ENCODE measurements around the gene MPI.
A peak's percentile ranks its signal among the peaks of the same experiment; 100 is the strongest.

Gene MPI, protein sequence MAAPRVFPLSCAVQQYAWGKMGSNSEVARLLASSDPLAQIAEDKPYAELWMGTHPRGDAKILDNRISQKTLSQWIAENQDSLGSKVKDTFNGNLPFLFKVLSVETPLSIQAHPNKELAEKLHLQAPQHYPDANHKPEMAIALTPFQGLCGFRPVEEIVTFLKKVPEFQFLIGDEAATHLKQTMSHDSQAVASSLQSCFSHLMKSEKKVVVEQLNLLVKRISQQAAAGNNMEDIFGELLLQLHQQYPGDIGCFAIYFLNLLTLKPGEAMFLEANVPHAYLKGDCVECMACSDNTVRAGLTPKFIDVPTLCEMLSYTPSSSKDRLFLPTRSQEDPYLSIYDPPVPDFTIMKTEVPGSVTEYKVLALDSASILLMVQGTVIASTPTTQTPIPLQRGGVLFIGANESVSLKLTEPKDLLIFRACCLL

DNA sequence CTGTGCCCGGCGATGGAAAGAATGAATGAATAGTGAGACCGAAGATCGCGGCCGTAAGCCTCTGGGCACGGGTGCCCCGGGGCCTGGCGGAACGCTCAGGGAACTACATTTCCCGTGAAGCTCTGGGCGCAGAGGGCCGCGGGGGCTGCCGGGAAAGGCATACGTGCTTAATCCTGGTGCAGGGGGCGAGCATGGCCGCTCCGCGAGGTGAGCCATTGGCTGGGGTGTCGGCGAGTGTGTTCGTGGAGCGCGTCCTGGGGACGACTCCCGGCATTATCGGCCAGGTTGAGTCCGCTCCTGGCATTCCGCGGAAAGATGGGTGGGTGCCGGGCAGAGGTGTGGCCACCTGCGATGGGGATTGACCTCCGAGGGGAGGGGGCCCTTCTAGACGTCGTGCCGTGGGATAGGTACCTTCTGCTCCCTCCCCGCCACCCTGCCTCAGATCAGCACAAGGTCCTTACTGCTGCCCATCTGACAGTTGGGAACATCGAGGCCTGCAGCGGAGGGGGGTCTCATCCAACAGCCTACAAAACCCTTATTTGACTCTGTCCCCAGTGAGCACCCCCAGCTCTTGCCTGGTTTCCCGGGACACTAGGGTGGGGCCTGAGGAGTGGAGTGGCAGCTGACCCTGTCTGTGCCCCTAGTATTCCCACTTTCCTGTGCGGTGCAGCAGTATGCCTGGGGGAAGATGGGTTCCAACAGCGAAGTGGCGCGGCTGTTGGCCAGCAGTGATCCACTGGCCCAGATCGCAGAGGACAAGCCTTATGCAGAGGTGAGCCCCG is at the start of gene MPI:
MPI (plus strand) TSS at position 160 of the 782 bp plus-strand sequence; CDS start at position 192, 32 bp downstream.
- DNase-seq (ENCODE audit: low read depth in 2 of 2) = peak; percentile 77 to 88

DNA sequence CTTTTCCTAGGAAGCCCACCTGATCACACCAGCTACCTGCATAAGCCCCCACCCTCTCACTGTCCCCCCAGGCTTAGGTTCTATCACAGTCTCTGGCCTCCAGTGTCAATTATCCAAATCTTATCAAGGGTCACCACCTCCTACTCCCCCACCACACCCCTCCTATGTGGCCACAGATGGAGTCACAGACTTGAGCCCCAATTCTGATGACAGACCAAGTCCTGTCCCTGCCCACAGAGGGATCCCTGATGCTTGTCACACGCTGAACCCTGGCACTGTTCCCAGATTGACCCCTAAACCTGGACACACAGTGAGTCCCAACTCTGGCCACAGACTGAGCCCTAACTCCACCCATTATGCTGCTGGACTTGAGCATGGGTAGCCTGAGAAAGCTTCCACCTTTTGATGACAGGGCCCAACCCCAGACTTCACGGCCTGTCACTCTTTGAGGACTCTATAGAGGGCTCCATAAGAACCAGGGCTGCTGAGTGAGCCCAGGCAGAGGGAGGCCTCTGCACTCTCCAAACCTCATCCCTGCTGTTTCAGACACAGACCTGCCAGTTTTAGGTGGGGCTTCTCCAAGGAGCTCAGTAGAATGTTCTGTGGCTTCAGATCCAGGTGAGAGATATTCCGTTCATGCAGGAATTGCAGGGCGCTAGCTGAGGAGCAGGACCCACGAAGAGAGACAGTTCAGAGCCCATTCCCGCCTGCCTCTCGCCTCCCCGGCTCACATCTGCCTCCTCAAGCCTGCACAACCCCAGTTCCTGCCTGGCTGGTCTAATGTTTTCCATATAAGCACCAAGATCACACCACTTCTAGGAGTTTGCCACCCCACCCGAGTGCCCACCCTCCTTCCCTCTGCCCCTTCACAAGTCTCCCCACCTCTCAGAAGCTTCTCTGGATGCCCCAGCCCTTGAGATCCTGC is 48.7 kb upstream of the MPI start:
- no peak for DNase-seq (ENCODE audit: low read depth in 2 of 2)

DNA sequence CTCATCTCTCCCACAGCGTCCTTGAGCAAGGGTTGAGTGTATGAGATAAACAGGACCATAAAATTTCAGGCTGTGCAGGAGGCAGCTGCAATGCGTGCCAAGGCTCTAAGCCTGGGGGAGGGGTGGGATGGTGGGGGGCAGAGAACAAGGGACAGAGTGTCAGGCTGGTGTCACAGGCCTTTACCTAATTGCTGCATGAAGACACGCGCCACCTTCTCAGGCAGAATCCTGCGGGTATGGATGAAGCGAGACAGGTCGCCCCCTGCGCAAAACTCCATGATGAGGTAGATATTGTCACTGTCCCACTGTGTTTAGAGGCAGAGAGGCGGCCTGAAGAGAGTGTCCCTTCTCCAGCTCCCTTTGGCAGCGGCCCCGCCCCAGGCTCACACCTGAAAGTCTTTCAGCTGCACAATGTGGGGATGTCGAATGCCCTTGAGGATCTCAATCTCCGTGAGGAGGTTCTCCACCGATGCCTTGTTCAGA is 47.9 kb upstream of the MPI start:
- DNase-seq (ENCODE audit: low read depth in 2 of 2) = no peak

DNA sequence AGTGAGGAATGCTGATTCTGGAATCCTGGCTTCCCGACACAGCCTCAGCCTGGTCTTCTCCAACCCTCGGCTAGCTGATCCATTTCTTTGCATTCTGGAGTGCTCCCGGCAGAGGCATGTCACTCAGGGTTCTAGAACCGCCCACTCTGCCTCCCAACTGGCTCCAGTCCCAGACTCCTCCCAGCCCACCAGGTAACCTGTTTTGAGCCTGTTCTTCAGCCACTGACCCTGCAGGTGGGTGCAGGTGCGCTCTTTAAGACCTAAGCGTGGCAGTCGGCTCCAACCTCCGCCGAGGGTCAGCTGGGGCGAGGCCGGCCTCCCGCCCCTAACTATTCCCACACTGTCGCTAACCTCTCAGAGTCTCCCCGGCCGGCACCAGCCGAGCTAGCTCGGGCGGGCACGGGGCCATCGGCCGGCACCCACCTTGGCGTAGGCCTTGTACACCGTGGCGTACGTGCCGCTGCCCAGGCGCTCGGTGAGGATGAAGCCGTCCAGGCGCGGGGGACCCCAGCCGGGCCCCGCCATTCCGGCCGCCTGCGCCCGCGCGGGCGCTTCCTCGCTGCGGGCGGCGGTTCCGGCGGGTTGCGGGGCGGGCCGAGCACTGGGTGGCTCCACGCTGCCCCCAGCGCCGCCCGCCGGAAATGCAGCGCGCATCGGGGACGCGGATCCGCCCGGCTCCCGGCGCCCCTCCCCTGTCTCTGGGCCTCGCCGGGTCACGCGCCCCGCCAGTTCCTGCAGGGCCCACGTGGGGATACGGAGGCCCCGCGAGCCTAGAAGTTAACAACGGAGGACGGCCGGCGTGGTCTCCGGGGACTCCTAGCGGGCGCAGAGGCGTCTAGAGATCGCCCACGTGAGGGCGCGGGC is 47.0 kb upstream of the MPI start, which contains the start of gene ULK3:
ULK3 (minus strand) TSS at position 576 of the 864 bp plus-strand sequence; CDS start at position 525, 51 bp downstream.
- peak; percentile 90 for DNase-seq (ENCODE audit: low read depth in 2 of 2)

DNA sequence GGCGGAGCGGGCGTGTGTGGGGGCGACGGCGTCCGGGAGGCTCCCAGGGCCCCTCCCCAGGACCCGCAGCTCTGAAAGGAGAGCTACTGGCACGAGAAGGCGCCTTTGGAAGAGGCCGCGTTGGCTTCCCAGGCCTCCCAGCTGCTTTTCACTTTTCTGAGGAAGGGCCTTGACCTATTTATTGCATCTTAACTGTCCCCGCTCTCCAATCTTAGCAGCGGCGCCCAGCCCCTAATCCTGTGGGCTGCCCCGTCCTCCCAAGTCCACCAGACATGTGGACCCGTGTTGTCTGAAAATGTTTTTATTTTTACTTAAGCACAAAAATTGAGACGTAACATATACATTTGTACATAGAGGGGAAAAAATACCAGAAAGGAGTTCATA is 46.4 kb upstream of the MPI start:
- no peak for DNase-seq (ENCODE audit: low read depth in 2 of 2)

DNA sequence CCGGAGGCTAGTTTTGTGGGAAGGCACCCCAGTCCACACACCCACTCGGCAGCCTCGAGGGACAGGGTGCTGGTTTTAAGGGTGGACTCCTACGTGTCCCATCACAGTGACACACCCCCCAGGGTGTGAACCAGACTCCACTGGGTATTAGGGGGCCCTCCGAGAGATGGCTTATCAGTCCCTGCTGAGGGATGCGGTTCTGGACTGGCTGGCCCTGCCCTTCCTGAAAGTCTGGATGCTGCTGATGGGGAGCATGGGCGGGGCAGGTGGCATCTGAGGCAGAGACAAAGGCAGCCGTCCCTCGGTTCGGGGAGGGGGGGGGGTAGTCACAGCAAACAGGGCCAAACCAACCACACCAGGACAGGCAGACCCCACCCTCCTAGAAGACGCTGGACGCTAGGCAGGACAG is 45.9 kb upstream of the MPI start:
- DNase-seq (ENCODE audit: low read depth in 2 of 2) = no peak

DNA sequence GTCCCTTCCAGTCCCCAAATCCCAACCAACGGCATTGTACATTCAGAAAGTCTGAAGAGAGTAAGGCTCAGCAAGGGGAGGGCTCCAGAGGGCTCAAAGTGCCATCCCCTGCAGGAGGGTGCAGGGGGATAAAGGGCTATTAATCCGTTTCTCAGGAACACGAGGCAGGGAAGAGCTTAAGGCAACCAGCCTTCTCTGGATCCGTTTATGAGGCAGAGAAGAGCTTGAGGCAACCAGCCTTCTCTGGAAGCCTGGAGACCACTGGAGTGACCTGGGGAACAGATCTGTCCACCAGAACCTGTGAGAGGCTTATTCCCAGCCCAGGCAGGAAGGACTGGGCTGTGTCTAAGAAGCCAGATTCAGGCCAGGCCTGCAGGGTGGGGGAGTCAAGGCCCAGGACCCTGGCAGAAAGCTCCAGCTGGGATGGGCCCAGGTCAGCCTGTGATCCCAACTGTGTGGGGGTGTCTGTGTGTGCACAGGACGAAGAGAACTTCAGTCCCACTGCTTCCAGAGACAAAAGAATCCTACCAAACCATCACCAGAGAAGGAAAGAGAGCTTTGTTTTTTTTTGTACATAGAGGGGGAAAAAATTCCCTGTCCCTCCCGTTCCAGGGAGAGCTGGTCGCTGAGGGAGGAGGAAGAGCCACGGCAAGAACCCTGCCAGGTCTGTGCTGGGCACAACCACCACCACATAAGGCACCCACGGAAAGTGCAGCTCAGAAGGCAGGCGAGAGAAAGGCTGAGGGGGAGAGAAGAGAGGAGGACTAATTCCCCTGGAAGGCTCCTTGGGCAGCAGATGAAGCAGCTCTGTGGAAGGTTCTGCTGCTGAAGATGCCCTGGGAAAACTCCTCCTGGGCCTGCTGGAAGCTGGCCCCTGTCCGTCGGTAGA is 45.3 kb upstream of the MPI start:
- DNase-seq (ENCODE audit: low read depth in 2 of 2) = no peak

DNA sequence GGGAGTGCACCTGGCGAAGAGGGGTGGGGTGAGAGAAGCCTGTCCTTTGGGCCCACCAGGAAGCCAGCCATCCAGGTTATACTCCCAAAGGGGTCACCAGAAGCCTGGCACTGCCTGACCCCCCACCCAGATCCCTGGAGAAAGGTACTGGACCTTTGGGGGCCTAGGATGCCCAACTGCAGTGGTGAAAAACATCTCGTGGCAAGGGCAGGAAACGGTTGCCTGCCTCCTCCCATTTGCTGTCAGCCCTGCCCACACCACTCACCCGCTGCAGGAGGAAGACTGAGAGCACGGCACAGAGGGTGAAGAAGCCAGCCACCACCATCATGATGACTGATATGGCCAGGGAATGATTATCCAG is 44.7 kb upstream of the MPI start:
- peak; percentile 37 for DNase-seq (ENCODE audit: low read depth in 2 of 2)

DNA sequence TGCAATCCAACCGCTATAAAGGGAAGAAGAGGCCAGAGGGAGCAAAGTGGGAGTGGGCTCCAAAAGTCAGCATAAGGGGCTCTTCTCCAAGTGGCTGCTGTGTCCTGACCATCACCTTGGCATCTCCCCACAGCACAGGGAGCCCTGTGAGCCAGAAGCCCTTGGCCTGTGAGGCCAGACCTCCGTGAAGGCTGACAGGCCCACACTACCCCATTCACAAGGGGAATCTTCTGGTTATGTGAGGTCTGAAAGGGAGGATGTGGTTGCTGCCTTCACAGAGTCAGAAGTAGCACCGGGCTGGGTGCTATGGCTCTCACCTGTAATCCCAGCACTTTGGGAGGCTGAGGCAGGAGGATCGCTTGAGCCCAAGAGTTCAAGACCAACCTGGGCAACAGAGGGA is 44.3 kb upstream of the MPI start:
- DNase-seq (ENCODE audit: low read depth in 2 of 2) = no peak

DNA sequence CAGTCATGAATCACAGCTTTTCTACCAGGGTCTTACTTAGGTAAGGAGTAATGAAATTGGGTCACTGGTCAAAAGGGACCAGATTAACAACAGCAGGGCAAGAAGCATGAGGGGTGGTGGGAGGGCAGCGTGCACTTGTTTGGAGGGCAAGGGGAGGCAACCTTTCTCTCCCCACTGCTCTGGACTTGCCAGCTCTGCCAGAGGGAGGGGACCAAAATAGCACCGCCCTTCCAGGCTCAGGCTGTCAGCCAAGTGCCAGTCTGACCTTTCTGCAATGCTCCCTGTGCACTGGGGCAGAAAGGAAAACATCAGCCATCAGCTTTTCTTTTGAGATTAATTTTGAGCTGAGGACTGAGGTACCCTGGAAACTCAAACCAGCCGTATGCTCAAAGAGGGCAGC is 42.4 kb upstream of the MPI start:
- DNase-seq (ENCODE audit: low read depth in 2 of 2) = no peak

DNA sequence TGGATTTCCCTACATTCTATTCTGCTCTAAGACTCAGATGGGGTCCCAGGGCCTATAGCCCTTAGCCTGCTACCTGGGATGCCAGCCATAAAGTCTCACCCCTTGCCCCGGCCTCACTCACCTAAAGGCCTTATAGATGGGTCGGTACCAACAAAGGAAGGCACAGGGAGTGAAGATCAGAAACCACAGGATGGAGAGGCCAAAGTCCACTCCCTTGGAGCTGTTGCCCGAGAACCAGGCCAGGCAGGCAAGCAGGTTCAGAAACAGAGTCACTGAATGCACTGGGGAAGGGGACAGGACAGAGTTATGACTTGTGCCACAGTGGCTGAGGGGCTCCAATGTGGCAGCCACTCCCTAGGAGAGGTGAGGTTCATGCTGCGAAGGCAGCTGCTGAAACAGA is 39.4 kb upstream of the MPI start:
- DNase-seq (ENCODE audit: low read depth in 2 of 2) = no peak

DNA sequence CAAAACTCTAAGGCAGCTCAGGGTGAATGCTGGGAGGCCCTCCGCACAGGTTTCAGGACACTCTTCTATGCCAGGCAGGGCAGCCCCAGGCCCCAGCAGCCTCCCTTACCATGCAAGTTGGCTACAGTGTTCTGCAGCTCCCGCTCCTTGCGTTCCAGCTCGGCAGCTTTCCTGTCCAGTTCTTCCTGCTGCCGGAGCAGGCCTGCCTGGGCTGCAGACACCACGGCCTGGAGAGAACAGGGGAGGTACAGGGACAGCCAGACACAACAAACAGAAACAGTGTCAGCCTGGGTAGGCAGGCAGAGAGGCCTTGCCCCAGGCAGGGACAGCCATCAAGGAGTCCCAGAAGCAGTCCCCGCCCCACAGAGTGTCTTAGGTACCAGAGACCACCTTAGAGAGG is 37.9 kb upstream of the MPI start:
- DNase-seq (ENCODE audit: low read depth in 2 of 2) = no peak

DNA sequence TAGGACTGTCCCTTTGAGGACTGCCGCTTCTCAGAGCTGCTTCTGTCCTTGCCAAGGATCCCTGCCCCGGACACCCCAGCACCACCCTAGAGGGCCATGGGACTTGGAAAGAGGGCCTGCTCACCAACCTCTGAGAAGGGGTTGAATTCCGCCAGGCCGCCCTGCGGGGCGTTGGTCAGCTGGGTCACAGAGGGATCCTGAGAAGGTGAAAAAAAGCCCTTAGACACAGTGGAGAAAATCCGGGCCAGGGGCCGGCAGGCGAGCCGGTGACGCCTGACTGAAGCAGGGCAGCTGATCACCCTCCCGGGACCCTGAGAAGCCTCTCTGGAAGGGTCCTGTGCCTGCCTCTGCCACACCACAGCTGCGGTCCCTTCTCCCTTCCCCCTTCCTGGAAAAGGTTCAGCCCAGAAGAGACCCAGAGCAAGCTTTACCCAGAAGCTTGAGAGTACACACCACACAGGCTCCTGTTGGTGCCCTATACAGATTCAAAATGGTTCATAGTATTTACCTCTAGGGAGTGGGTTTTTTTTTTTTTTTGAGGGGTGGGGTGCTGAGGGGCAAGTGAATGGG is 35.3 kb upstream of the MPI start:
- DNase-seq (ENCODE audit: low read depth in 2 of 2) = no peak

DNA sequence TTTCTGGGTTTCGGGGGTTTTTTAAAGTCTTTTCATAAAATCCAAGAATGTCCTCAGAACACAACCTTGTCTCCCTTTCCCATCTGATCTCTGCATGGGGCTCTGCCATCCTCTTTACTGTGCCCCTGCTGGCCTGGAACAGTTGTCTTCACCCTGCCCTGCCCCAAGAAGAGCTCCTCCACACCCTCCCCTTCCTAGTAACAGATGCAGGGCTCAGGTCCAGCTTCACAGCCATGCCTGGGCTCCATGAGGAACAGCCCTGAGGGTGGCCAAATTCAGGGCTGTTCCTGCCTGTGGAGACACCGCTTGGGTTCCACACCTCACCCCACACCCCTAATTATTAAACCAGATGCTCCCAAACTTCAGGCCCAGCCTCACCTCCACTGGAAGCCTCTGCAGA is 34.0 kb upstream of the MPI start:
- no peak for DNase-seq (ENCODE audit: low read depth in 2 of 2)

DNA sequence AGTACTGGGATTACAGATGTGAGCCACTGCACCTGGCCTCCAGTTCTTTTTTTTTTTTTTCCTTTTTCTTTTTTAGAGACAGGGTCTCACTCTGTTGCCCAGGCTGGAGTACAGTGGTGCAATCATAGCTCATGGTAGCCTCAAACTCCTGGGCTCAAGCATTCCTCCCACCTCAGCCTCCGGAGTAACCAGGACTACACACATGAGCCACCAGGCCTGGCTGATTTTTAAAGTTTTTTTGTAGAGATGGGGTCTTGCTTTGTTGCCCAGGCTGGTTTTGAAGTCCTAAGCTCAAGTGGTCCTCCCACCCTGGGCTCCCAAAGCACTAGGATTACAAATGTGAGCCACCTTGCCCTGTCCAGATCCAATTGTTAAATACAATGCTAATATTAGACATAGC is 33.3 kb upstream of the MPI start:
- DNase-seq (ENCODE audit: low read depth in 2 of 2) = no peak

DNA sequence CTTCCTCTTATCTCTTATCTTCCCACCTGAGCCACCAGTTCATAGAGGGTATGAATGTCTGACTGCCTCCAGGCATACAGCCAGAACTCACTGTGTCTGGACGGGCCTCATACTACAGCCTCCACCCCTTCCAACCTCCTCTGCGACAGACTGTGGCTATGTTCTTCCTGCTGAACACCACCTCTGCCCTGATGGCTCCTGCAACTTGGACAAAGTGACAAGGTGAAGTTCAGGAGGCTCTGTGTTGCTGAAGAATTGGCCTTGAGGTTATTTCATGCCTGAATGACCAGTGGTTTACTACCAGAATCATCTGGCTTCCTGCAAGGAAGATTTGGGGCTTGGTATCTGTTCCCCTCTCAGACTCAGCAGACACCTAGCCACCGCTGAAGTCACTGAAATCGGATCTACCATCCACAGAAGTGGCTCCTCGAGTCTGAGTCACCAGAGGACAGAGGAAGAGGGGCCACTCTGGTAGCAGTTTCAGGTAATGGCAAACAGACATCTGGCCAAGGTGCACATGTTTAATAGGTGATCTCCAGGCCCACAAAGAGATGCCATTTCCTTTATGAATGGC is 32.7 kb upstream of the MPI start:
- no peak for DNase-seq (ENCODE audit: low read depth in 2 of 2)

DNA sequence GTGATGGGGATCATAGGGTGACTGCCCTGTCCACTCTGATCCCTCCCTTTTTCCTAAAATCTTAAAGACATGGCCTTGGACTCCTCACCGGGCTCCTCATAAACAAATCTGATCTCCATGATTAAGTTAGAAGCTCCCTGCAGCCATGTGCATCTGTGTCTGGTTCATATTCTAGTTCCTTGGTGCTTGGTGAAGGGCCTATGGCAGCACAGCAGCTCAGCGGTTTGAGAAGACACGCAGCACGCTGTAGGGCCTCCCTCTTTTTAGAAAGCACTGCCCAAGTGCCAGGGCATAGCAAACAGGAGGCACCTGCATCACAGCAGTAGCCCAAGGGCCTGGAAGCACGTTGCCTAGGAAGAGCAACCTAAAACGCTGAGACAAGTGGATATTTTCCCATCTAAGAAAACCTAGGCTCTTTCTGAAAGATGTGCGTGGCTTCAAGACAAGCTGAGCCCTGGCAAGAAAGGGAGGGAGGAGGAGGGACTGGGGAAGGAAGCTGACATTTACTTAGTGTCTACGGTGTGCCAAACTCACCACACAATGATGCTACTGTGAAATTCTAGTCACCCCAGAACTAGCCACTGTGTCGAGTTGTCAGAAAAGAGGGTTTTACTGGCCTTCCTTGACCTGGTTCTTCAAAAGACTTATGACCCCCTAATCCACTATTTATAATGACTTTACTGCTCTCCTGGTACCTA is 32.0 kb upstream of the MPI start:
- no peak for DNase-seq (ENCODE audit: low read depth in 2 of 2)

DNA sequence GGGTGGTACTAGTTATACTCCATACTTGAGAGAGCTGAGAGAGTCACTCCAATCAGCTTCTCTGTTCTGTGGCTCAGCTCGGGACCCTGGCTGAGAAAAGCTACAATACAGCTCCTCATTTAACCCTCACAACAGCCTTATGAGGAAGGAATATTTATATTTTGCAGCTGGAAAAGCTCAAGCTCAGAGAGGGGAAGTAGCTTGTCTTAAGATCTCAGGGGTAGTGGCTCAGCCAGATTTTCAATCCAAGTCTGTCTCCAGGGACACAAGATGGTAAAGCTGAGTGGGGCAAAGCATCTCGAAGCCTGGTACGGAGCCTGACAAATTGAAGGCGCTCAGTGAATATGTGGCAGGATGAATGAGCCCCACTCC is 31.5 kb upstream of the MPI start:
- no peak for DNase-seq (ENCODE audit: low read depth in 2 of 2)
